OCI-LY3 (cell line): ENCODE measurements around the gene CNTNAP2.

ENCODE experiments used
- H2AFZ ChIP-seq: fragments of 200-600, 300-600 bp; shearing (Covaris generic); 2 replicates; pipeline ENCODE4 v1.6.0; 2014; ENCODE audit warnings: antibody characterized with exemption, low read depth, low read length
- H3K27ac ChIP-seq: fragments of 200-600, 300-600 bp; sonication (generic); 2 replicates; pipeline ENCODE4 v1.5.1; 2014; ENCODE audit warnings: mild to moderate bottlenecking, low read length, moderate library complexity, mixed read lengths
- H3K27me3 ChIP-seq: fragments of 200-600, 300-600 bp; sonication (generic); 2 replicates; pipeline ENCODE4 v1.6.1; 2014; ENCODE audit warnings: low read depth, low read length, mixed read lengths
- H3K36me3 ChIP-seq: fragments of 200-600, 300-600 bp; sonication (generic); replicated peaks from 2 replicates; pipeline ENCODE3; 2014; ENCODE audit warnings: low read depth, low read length, mixed read lengths
- H3K4me1 ChIP-seq: fragments of 300-600, 200-600 bp; sonication (generic); 2 replicates; pipeline ENCODE4 v1.6.1; 2014; ENCODE audit warnings: low read length, mixed read lengths
- H3K4me2 ChIP-seq: fragments of 200-600, 300-600 bp; sonication (generic); 2 replicates; pipeline ENCODE4 v1.6.1; 2014; ENCODE audit warnings: low read length, mixed read lengths
- H3K4me3 ChIP-seq: fragments of 300-600, 200-600 bp; sonication (generic); 2 replicates; pipeline ENCODE4 v1.5.1; 2014; ENCODE audit warnings: antibody characterized with exemption, mild to moderate bottlenecking, low read length, moderate library complexity
- H3K79me2 ChIP-seq: fragments of 300-600, 200-600 bp; shearing (Covaris generic); 2 replicates; pipeline ENCODE4 v1.6.1; 2014; ENCODE audit warnings: mild to moderate bottlenecking, low read length, mixed read lengths
- H3K9ac ChIP-seq: fragments of 300-600, 200-600 bp; shearing (Covaris generic); 2 replicates; pipeline ENCODE4 v1.6.0; 2014; ENCODE audit warnings: mild to moderate bottlenecking, low read length, moderate library complexity
- H3K9me3 ChIP-seq: fragments of 200-600, 300-600 bp; shearing (Covaris generic); 2 replicates; pipeline ENCODE4 v1.6.1; 2014; ENCODE audit warnings: low read length, mixed read lengths; ENCODE audit not compliant: insufficient read depth
- H4K20me1 ChIP-seq: fragments of 200-600, 300-600 bp; sonication (generic); 2 replicates; pipeline ENCODE4 v1.6.1; 2016; ENCODE audit warnings: low read length, mixed read lengths; ENCODE audit not compliant: insufficient read depth
- CTCF ChIP-seq: fragments of 200-600, 300-600 bp; sonication (generic); IDR thresholded peaks from 2 replicates; pipeline ENCODE4 v1.5.1; 2014; ENCODE audit warnings: antibody characterized with exemption, low read length, low read depth
- EZH2phosphoT487 ChIP-seq: fragments of 200-600 bp; shearing (Covaris generic); IDR thresholded peaks from 2 replicates; pipeline ENCODE4 v1.6.1; 2018; ENCODE audit warnings: antibody characterized with exemption, mixed run types, low read depth

Gene CNTNAP2

GRCh38 chr7:146528581-146528980 is 412.0 kb downstream of the CNTNAP2 start:
- no peaks in the 10 kb centered on the region for H4K20me1 ChIP-seq
- H3K4me1 ChIP-seq: no peaks in the 10 kb centered on the region
- no peak overlapping the region for H3K9ac ChIP-seq
- no peak overlapping the region for H3K27ac ChIP-seq
- no peaks in the 10 kb centered on the region for H3K79me2 ChIP-seq
- no peaks in the 10 kb centered on the region for H3K27me3 ChIP-seq
- no peak overlapping the region for H2AFZ ChIP-seq
- no peaks in the 10 kb centered on the region for H3K36me3 ChIP-seq
- H3K9me3 ChIP-seq: no peaks in the 10 kb centered on the region
- H3K4me3 ChIP-seq: no peak overlapping the region
- TF ChIP-seq EZH2phosphoT487 (no peak), CTCF (no peak)
- H3K4me2 ChIP-seq: no peak overlapping the region

DNA sequence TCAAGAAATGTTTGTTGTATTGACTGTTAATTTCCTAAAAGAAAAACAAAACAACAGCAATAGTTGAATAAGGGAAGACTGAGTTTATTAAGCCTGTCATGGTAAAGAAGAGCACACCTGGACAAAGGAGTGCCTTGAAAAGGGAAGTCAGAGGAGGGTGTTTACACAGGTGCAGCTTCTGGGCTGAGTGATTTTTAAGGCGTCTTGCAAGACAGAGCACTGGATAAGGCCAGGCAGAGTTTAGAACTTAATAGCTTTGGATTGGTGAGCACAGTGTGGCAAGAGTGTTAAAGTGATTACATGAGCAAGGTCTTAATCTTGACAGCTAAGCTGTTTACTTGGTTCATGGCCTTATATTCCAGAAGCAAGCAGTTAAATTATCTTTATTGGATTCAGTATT is 423.2 kb downstream of the CNTNAP2 start:
- Histone ChIP-seq H4K20me1 (no peaks in the 10 kb centered on the region), H3K9ac (no peak overlapping the region), H2AFZ (no peak overlapping the region), H3K9me3 (no peaks in the 10 kb centered on the region), H3K36me3 (no peaks in the 10 kb centered on the region), H3K4me2 (no peak overlapping the region), H3K27me3 (no peaks in the 10 kb centered on the region), H3K4me1 (peaks cover 5% of the 10 kb centered on the region), H3K4me3 (no peak overlapping the region), H3K79me2 (no peaks in the 10 kb centered on the region), H3K27ac (no peak overlapping the region)
- TF ChIP-seq EZH2phosphoT487: no peak
- TF ChIP-seq CTCF: no peak

GRCh38 chr7:146542101-146542500 is 425.5 kb downstream of the CNTNAP2 start:
- Histone ChIP-seq H3K4me2 (no peak overlapping the region), H3K9me3 (no peaks in the 10 kb centered on the region), H3K79me2 (no peaks in the 10 kb centered on the region), H3K27ac (no peak overlapping the region), H3K27me3 (no peaks in the 10 kb centered on the region), H3K4me3 (no peak overlapping the region), H3K36me3 (no peaks in the 10 kb centered on the region), H2AFZ (no peak overlapping the region), H3K4me1 (peaks cover 7% of the 10 kb centered on the region), H3K9ac (no peak overlapping the region), H4K20me1 (no peaks in the 10 kb centered on the region)
- TF ChIP-seq EZH2phosphoT487 (no peak), CTCF (no peak)

- no peak overlapping the region for H3K4me2 ChIP-seq
- H3K9ac ChIP-seq: no peak overlapping the region
- H3K36me3 ChIP-seq: no peaks in the 10 kb centered on the region
- TF ChIP-seq EZH2phosphoT487: no peak
- no peak for TF ChIP-seq CTCF
- peaks cover 7% of the 10 kb centered on the region for H3K4me1 ChIP-seq
- no peak overlapping the region for H2AFZ ChIP-seq
- no peak overlapping the region for H3K4me3 ChIP-seq
- no peaks in the 10 kb centered on the region for H3K27me3 ChIP-seq
- no peaks in the 10 kb centered on the region for H3K79me2 ChIP-seq
- no peaks in the 10 kb centered on the region for H3K9me3 ChIP-seq
- H3K27ac ChIP-seq: no peak overlapping the region
- no peaks in the 10 kb centered on the region for H4K20me1 ChIP-seq
Measured at GRCh38 chr7:146544748-146545147, 428.1 kb downstream of the CNTNAP2 start.
